HCT116 (cell line): ENCODE measurements around the gene CTSL. TPM values are rescaled to one million over a fixed set of nuclear protein-coding genes. Genes with fewer than 3 reads are reported as not detected.

Source experiments
- ATAC-seq: fragments of 200-7000 bp; cut with Tn5 transposase; 2 replicates; pipeline ENCODE4 v1.9.1; 2020; ENCODE audit warnings: mild to moderate bottlenecking, moderate library complexity
- BruUV-seq: library from RNA; stranded (reverse); fragments of 400-500 nt; replicated peaks from 2 replicates; lab custom pipeline; 2021; lab: Mats Ljungman, UMichigan
- CTCF ChIA-PET: fragments of 300-600 bp; sonication (Branson Sonifier 250); formaldehyde crosslinking; loops from one replicate; lab custom pipeline; 2021; ENCODE audit warnings: antibody characterized with exemption; lab: Charles Lee
- POLR2A ChIA-PET: fragments of 300-600, 350-600 bp; sonication (Branson Sonifier 250); formaldehyde crosslinking; loops from one replicate; lab custom pipeline; 2021; ENCODE audit warnings: antibody characterized with exemption; lab: Charles Lee
- RAD21 ChIA-PET, 2 experiments: fragments of 300-600 bp; sonication (Branson Sonifier 250); formaldehyde crosslinking; loops; one replicate each; lab custom pipeline; 2023; ENCODE audit warnings: low total read pairs in 2 of 2; ENCODE audit not compliant: uncharacterized antibody in 2 of 2, unreplicated experiment in 2 of 2, low non-redundant PET in 1 of 2; lab: Charles Lee
- DNase-seq: peaks from one replicate; pipeline ENCODE4 v3.0.0-alpha.2; 2010; ENCODE audit warnings: low read depth, low spot score
- H2AFZ ChIP-seq: fragments of 200-600 bp; shearing (Covaris generic), sonication (generic); 2 replicates; pipeline ENCODE4 v1.6.1; 2017; ENCODE audit warnings: low read depth, mixed run types, mixed read lengths, antibody characterized with exemption, low read length; ENCODE audit not compliant: poor library complexity, severe bottlenecking
- H3K27ac ChIP-seq: 2 replicates; pipeline ENCODE4 v1.5.1; 2012; ENCODE audit warnings: low read depth, low read length
- H3K27me3 ChIP-seq: fragments of 200-600 bp; sonication (generic); 2 replicates; pipeline ENCODE4 v1.6.1; 2016; ENCODE audit warnings: mixed run types, low read length, mixed read lengths; ENCODE audit not compliant: insufficient read depth
- H3K36me3 ChIP-seq, 2 experiments: fragments of 200-500 bp in 1 of 2; fragments of 200-600 bp in 1 of 2; sonication (Bioruptor generic) in 1 of 2; sonication (generic) in 1 of 2; 2 replicates each; pipeline versions ENCODE4 v1.5.1 to v1.6.1; 2014 to 2016; ENCODE audit warnings: low read length in 2 of 2, inconsistent platforms in 1 of 2, mixed read lengths in 1 of 2, mixed run types in 1 of 2; ENCODE audit not compliant: insufficient read depth in 2 of 2, control insufficient read depth in 1 of 2
- H3K4me1 ChIP-seq, 2 experiments: fragments of 200-600 bp in 1 of 2; sonication (generic) in 1 of 2; 2 replicates each; pipeline versions ENCODE4 v1.5.1 to v1.6.1; 2012 to 2017; ENCODE audit warnings: low read length in 2 of 2, inconsistent platforms in 1 of 2, mild to moderate bottlenecking in 1 of 2, mixed read lengths in 1 of 2, mixed run types in 1 of 2, moderate library complexity in 1 of 2; ENCODE audit not compliant: insufficient read depth in 2 of 2, control insufficient read depth in 1 of 2
- H3K4me2 ChIP-seq: fragments of 200-600 bp; sonication (generic); 2 replicates; pipeline ENCODE4 v1.6.1; 2017; ENCODE audit warnings: mixed run types, low read length, mixed read lengths
- H3K4me3 ChIP-seq, 2 experiments: fragments of 200-600 bp in 1 of 2; sonication (generic) in 1 of 2; replicated peaks in 1 of 2; 2 replicates each; pipeline ENCODE4 v1.5.1; 2011 to 2016; ENCODE audit warnings: low read length in 2 of 2, control low read depth in 1 of 2, low read depth in 1 of 2, mild to moderate bottlenecking in 1 of 2, mixed read lengths in 1 of 2, mixed run types in 1 of 2
- H3K79me2 ChIP-seq: fragments of 200-600 bp; sonication (generic); 2 replicates; pipeline ENCODE4 v1.6.1; 2017; ENCODE audit warnings: mild to moderate bottlenecking, mixed run types, low read length, moderate library complexity, mixed read lengths; ENCODE audit not compliant: insufficient read depth
- H3K9ac ChIP-seq: fragments of 200-600 bp; sonication (generic); 2 replicates; pipeline ENCODE4 v1.6.1; 2016; ENCODE audit warnings: low read length, mixed read lengths
- H3K9me2 ChIP-seq: fragments of 200-600 bp; sonication (generic), shearing (Covaris generic); 2 replicates; pipeline ENCODE4 v1.6.1; 2017; ENCODE audit warnings: mixed run types, mild to moderate bottlenecking, moderate library complexity; ENCODE audit not compliant: insufficient read depth
- H3K9me3 ChIP-seq, 2 experiments: fragments of 200-500 bp in 1 of 2; fragments of 200-600 bp in 1 of 2; sonication (Bioruptor generic) in 1 of 2; sonication (generic) in 1 of 2; 2 replicates each; pipeline ENCODE4 v1.6.1; 2014 to 2017; ENCODE audit warnings: low read length in 2 of 2, mixed read lengths in 2 of 2, inconsistent platforms in 1 of 2, low read depth in 1 of 2, mild to moderate bottlenecking in 1 of 2, mixed run types in 1 of 2, moderate library complexity in 1 of 2; ENCODE audit not compliant: control insufficient read depth in 1 of 2, insufficient read depth in 1 of 2
- H4K20me1 ChIP-seq: fragments of 200-600 bp; sonication (generic), shearing (Covaris generic); 2 replicates; pipeline ENCODE4 v1.6.1; 2017; ENCODE audit warnings: mixed run types, mild to moderate bottlenecking, moderate library complexity; ENCODE audit not compliant: insufficient read depth
- CBX3 ChIP-seq: IDR thresholded peaks from 2 replicates; pipeline ENCODE4 v1.6.1; 2012; ENCODE audit warnings: low read depth
- ELF1 ChIP-seq: IDR thresholded peaks from 2 replicates; pipeline ENCODE4 v1.6.1; 2012; ENCODE audit warnings: low read depth, borderline replicate concordance
- EZH2 ChIP-seq: fragments of 200-600 bp; sonication (generic); IDR thresholded peaks from 2 replicates; pipeline ENCODE4 v1.6.1; 2017; ENCODE audit warnings: antibody characterized with exemption, mixed run types
- FOSL1 ChIP-seq: IDR thresholded peaks from 2 replicates; pipeline ENCODE4 v1.6.1; 2012; ENCODE audit warnings: low read depth
- POLR2AphosphoS5 ChIP-seq: IDR thresholded peaks from 2 replicates; pipeline ENCODE4 v1.6.1; 2011; ENCODE audit warnings: mild to moderate bottlenecking, low read depth, low read length, moderate library complexity
- YY1 ChIP-seq: IDR thresholded peaks from 2 replicates; pipeline ENCODE4 v1.6.1; 2011; ENCODE audit warnings: low read length, low read depth, moderate library complexity, mild to moderate bottlenecking; ENCODE audit not compliant: insufficient replicate concordance; ENCODE audit errors: extremely low read depth
- ZFX ChIP-seq: fragments of 450-650 bp; IDR thresholded peaks from 2 replicates; pipeline ENCODE4 v1.6.1; 2017
- intact Hi-C: fragments of 100-400 bp; cut with micrococcal nuclease; formaldehyde crosslinking; loops from 2 replicates; pipeline ENCODE4 v1.10.0; 2022
- total RNA-seq: library from RNA; stranded (reverse); gene quantifications from one replicate; pipeline ENCODE4 v1.2.1, GENCODE V29; 2021; ENCODE audit not compliant: unreplicated experiment
- TF ChIP-seq, protein P1 (sequence below): IDR thresholded peaks from 2 replicates; pipeline ENCODE4 v1.6.1; 2012

CTSL gene
- total RNA-seq, 1 experiment from 2014 or later, result 63.1 TPM

DNA sequence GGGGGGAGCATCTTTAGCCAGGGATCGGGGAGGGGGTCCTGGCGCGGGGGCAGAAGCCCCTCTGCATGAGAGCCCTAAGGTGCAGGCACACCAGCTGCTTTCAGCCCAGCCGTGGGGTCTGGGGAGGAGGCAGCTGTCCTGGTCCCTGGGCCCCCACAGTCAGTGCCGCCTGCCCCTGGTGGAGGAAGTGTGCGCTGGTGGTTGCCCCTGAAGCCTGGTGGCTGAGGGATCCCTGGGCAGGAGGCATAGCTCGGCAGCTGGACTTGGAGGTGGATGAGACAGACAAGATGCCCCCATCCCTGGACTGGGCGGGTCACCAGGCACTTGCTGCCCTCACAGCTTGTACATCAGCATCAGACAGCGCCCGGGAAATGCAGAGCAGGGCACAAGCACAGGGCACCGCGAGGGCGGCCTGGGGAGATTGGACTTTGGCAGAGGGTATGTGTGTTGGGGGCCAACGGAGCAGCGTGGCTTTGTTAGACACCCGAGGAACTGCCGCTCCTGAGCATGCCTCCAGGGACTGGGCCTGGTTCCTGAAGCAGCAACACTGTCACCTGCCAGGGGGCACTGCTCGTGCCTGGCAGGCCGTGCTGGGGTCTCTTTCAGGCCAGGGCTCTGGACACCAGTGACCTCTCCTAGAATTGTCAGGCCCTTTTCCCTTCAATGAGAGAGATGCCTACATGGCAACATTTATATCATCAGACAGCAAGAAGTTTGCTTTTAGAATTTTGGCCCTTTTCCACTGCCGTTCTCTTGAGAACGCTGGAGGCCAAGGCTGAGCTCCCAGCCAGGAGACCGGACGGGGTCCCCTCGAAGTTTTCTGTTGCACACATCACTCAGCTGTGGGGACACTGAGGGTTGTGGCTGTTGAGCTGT, 41.9 kb upstream of the CTSL start:
- BruUV-seq, result no TSS peak
- intact Hi-C loops, result loop anchor here (1.0 to 10.0 kb wide), 2 partner anchors 129 to 1321 kb away; no protein-coding TSS in a partner anchor
- H3K9me3 ChIP-seq, result no peaks in the 10 kb centered on the region
- H3K4me3 ChIP-seq, result no peak overlapping the region
- DNase-seq (no peak), ATAC-seq (peak; percentile 44; the same call in 1 of the 2 replicates)
- no peaks in the 10 kb centered on the region for H3K36me3 ChIP-seq
- no peaks in the 10 kb centered on the region for H4K20me1 ChIP-seq
- H3K27ac ChIP-seq, result no peak overlapping the region
- H3K9ac ChIP-seq, result no peak overlapping the region
- TF ChIP-seq YY1, result no peak
- TF ChIP-seq CBX3, result no peak
- no peak for TF ChIP-seq POLR2AphosphoS5
- TF ChIP-seq EZH2, result no peak
- no peak for TF ChIP-seq ZFX
- TF ChIP-seq, protein P1, sequence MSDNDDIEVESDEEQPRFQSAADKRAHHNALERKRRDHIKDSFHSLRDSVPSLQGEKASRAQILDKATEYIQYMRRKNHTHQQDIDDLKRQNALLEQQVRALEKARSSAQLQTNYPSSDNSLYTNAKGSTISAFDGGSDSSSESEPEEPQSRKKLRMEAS, result no peak
- no peak for TF ChIP-seq ELF1
- no peak for TF ChIP-seq FOSL1
- RAD21 ChIA-PET, result interaction anchor here (0.6 to 1.3 kb wide), 3 partner anchors 9 to 42 kb away, joined by 3 read pairs; partner anchors contain the start of gene CTSL (in 2 of the 2)
- POLR2A ChIA-PET, result interaction anchor here (0.9 kb wide), 1 partner anchor 42 kb away, joined by 3 read pairs; the partner anchor contains the start of gene CTSL
- H3K4me2 ChIP-seq, result peak overlapping the region; percentile 32; the same call in 1 of the 2 replicates
- H3K79me2 ChIP-seq, result no peaks in the 10 kb centered on the region
- peaks cover 0 to 4% of the 10 kb centered on the region in 2 experiments; a peak in 1 of 4 replicates for H3K4me1 ChIP-seq
- H3K27me3 ChIP-seq, result no peaks in the 10 kb centered on the region
- no peaks in the 10 kb centered on the region for H3K9me2 ChIP-seq
- peak overlapping the region; percentile 63 for H2AFZ ChIP-seq
- CTCF ChIA-PET, result interaction anchor here (0.7 to 3.4 kb wide), 13 partner anchors 11 to 307 kb away, joined by 3 to 33 read pairs (median 3); partner anchors contain the start of gene CTSL
